Erythroblast (primary cell): ENCODE data around the gene TNFRSF25.
"Not testable (repeated sequence)": the region's sequence is repeated elsewhere in the genome, so short reads cannot be mapped to it uniquely, and the experiment has no call there.

Experiments
- DNase-seq, 2 experiments: peaks; one replicate each; lab custom pipeline; 2025; lab: John Stamatoyannopoulos, UW
- GATA1 ChIP-seq: IDR thresholded peaks from 2 replicates; pipeline ENCODE4 v1.6.1; 2011; ENCODE audit warnings: low read depth, mild to moderate bottlenecking, control low read depth, low read length, moderate library complexity
- POLR2A ChIP-seq: IDR thresholded peaks from 2 replicates; pipeline ENCODE4 v1.6.1; 2011; ENCODE audit warnings: mild to moderate bottlenecking, low read length

Gene TNFRSF25

GRCh38 chr1:6497215-6497866 lies 31.4 kb upstream of the TNFRSF25 start:
- DNase-seq, result no peak

GRCh38 chr1:6496890-6497214 lies 30.9 kb upstream of the TNFRSF25 start:
- TF ChIP-seq POLR2A (no peak), GATA1 (no peak)

More at GRCh38 chr1:6497215-6497866, 31.4 kb upstream of the TNFRSF25 start:
- TF ChIP-seq GATA1 (no peak), POLR2A (no peak)

GRCh38 chr1:6496365-6496721 lies 30.4 kb upstream of the TNFRSF25 start:
- TF ChIP-seq POLR2A (no peak), GATA1 (no peak)
- no peak for DNase-seq

More at GRCh38 chr1:6496890-6497214, 30.9 kb upstream of the TNFRSF25 start:
- no peak for DNase-seq

GRCh38 chr1:6495540-6496364 lies 29.8 kb upstream of the TNFRSF25 start:
- TF ChIP-seq GATA1, result no peak
- TF ChIP-seq POLR2A, result no peak
- no peak for DNase-seq

- no peak for DNase-seq
- no peak for TF ChIP-seq POLR2A
- TF ChIP-seq GATA1, result no peak
Measured at GRCh38 chr1:6495041-6495441, 29.1 kb upstream of the TNFRSF25 start.

GRCh38 chr1:6494627-6495026 lies 28.7 kb upstream of the TNFRSF25 start:
- TF ChIP-seq GATA1 (no peak), POLR2A (no peak)
- DNase-seq, result no peak

- DNase-seq, result not testable (repeated sequence)
Measured at GRCh38 chr1:6493834-6494223, 27.9 kb upstream of the TNFRSF25 start.

GRCh38 chr1:6491966-6492365 lies 26.0 kb upstream of the TNFRSF25 start:
- no peak for DNase-seq
- no peak for TF ChIP-seq POLR2A
- TF ChIP-seq GATA1, result no peak

- DNase-seq, result no peak
- TF ChIP-seq POLR2A (no peak), GATA1 (no peak)
Measured at GRCh38 chr1:6491480-6491962, 25.5 kb upstream of the TNFRSF25 start, which contains the start of gene PLEKHG5. PLEKHG5 (minus strand) TSS chr1:6491667; CDS start chr1:6477571, 14,096 bp downstream.

GRCh38 chr1:6491081-6491449 lies 25.1 kb upstream of the TNFRSF25 start:
- no peak for DNase-seq
- TF ChIP-seq POLR2A, result no peak
- TF ChIP-seq GATA1, result no peak

GRCh38 chr1:6490181-6491080 lies 24.5 kb upstream of the TNFRSF25 start:
- DNase-seq, result peak; percentile 34 to 44
- no peak for TF ChIP-seq POLR2A
- no peak for TF ChIP-seq GATA1

GRCh38 chr1:6489799-6490180 lies 23.8 kb upstream of the TNFRSF25 start:
- DNase-seq, result peak; percentile 65 to 83
- no peak for TF ChIP-seq POLR2A

GRCh38 chr1:6489383-6489765 lies 23.4 kb upstream of the TNFRSF25 start:
- DNase-seq, result no peak
- no peak for TF ChIP-seq GATA1
- TF ChIP-seq POLR2A, result no peak
